ENCODE measurements around the gene SCCPDH. TPM values are rescaled to one million over a fixed set of nuclear protein-coding genes. Genes with fewer than 3 reads are reported as not detected.

Gene SCCPDH
- total RNA-seq, 1 experiment from 2014 or later = 32.2 TPM

- BruUV-seq (replicated peaks) = no TSS peak
- DNase-seq (ENCODE audit: unreplicated experiment) = no peak
- Mint-ChIP-seq H3K4me3 (ENCODE audit: unreplicated experiment) (no peak overlapping the region), H3K4me1 (ENCODE audit: insufficient read depth, unreplicated experiment) (peaks cover 18% of the 10 kb centered on the region), H3K36me3 (ENCODE audit: insufficient read depth, unreplicated experiment) (peaks cover 14% of the 10 kb centered on the region), H3K27ac (ENCODE audit: low read depth, unreplicated experiment) (peak overlapping the region; percentile 36), H3K27me3 (ENCODE audit: insufficient read depth, unreplicated experiment) (no peaks in the 10 kb centered on the region), H3K9me3 (ENCODE audit: unreplicated experiment) (no peaks in the 10 kb centered on the region)
- POLR2A ChIA-PET = interaction anchor here (0.7 kb wide), 1 partner anchor 65 kb away, joined by 3 read pairs; no protein-coding TSS in a partner anchor
- intact Hi-C loops (cut with micrococcal nuclease) = no loop called here
- CTCF ChIA-PET = interaction anchor here (0.5 to 2.5 kb wide), 5 partner anchors 13 to 128 kb away, joined by 3 to 11 read pairs (median 4); no protein-coding TSS in a partner anchor
- TF ChIP-seq, protein P1, sequence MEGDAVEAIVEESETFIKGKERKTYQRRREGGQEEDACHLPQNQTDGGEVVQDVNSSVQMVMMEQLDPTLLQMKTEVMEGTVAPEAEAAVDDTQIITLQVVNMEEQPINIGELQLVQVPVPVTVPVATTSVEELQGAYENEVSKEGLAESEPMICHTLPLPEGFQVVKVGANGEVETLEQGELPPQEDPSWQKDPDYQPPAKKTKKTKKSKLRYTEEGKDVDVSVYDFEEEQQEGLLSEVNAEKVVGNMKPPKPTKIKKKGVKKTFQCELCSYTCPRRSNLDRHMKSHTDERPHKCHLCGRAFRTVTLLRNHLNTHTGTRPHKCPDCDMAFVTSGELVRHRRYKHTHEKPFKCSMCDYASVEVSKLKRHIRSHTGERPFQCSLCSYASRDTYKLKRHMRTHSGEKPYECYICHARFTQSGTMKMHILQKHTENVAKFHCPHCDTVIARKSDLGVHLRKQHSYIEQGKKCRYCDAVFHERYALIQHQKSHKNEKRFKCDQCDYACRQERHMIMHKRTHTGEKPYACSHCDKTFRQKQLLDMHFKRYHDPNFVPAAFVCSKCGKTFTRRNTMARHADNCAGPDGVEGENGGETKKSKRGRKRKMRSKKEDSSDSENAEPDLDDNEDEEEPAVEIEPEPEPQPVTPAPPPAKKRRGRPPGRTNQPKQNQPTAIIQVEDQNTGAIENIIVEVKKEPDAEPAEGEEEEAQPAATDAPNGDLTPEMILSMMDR (IDR thresholded peaks at IDR 0.05; ENCODE audit: unreplicated experiment) = no peak
Measured at GRCh38 chr1:246773213-246773641, 49.0 kb downstream of the SCCPDH start.

DNA sequence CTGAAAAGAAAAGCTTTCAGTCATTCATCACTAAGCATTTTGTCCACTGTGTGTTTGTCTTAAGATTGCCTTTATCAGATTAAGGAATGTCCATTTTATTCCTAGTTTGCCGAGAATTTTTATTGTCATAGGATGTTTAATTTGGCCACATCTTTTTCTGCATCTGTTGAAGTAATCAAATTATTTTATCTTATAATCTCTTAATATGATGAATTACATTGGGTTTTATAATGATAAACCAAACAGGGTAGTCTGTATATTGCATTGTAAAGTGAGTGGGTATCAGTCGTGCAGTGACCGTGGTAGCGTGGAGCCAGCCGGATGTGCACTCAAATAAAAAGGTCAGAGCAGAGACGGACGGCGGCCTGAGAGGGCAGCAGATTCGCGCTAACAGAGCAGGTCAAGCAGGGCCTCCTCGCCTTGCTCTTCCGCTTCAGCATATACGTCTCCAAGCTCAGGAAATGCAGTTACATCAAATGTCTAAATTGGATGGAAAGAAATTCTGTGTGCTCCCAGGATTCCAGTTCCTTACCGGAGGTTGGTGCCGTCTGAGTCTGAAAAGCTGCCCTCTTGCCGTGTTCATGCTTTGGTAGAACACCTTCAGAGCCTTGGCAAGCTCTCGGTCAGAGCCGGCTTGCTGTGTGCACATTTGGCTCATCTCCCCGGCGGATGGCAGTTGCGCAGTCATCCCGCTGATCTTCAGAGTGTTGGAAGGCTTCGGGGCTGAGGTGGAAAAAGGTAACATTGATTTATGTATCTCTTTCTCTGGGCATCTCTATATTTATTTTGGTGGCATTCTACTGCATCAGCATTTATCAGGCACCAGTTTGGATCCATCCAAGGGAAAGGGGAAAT lies 51.5 kb downstream of the SCCPDH start:
- H3K36me3 Mint-ChIP-seq (ENCODE audit: insufficient read depth, unreplicated experiment) = peaks cover 19% of the 10 kb centered on the region
- no peak overlapping the region for H3K27ac Mint-ChIP-seq (ENCODE audit: low read depth, unreplicated experiment)
- POLR2A ChIA-PET = interaction anchor here (1.2 kb wide), 1 partner anchor 156 kb away, joined by 3 read pairs; no protein-coding TSS in a partner anchor
- BruUV-seq (replicated peaks) = no TSS peak
- TF ChIP-seq, protein P1 (IDR thresholded peaks at IDR 0.05; ENCODE audit: unreplicated experiment) = no peak
- H3K9me3 Mint-ChIP-seq (ENCODE audit: unreplicated experiment) = no peaks in the 10 kb centered on the region
- no peaks in the 10 kb centered on the region for H3K27me3 Mint-ChIP-seq (ENCODE audit: insufficient read depth, unreplicated experiment)
- DNase-seq (ENCODE audit: unreplicated experiment) = no peak
- intact Hi-C loops (cut with micrococcal nuclease) = no loop called here
- H3K4me3 Mint-ChIP-seq (ENCODE audit: unreplicated experiment) = no peak overlapping the region
- CTCF ChIA-PET = interaction anchor here (0.6 kb wide), 1 partner anchor 12 kb away, joined by 3 read pairs; no protein-coding TSS in a partner anchor
- H3K4me1 Mint-ChIP-seq (ENCODE audit: insufficient read depth, unreplicated experiment) = peaks cover 5% of the 10 kb centered on the region

- TF ChIP-seq, protein P1 (IDR thresholded peaks at IDR 0.05; ENCODE audit: unreplicated experiment) = no peak
- no TSS peak for BruUV-seq (replicated peaks)
- Mint-ChIP-seq H3K36me3 (ENCODE audit: insufficient read depth, unreplicated experiment) (peaks cover 14% of the 10 kb centered on the region), H3K9me3 (ENCODE audit: unreplicated experiment) (no peaks in the 10 kb centered on the region), H3K27me3 (ENCODE audit: insufficient read depth, unreplicated experiment) (no peaks in the 10 kb centered on the region), H3K4me1 (ENCODE audit: insufficient read depth, unreplicated experiment) (no peaks in the 10 kb centered on the region), H3K27ac (ENCODE audit: low read depth, unreplicated experiment) (no peak overlapping the region), H3K4me3 (ENCODE audit: unreplicated experiment) (no peak overlapping the region)
- intact Hi-C loops (cut with micrococcal nuclease) = no loop called here
- ChIA-PET CTCF (interaction anchor here (0.6 to 0.8 kb wide), 3 partner anchors 14 to 1235 kb away, joined by 3 read pairs; no protein-coding TSS in a partner anchor), POLR2A (no interaction called here)
- no peak for DNase-seq (ENCODE audit: unreplicated experiment)
Measured at GRCh38 chr1:246776923-246777322, 52.7 kb downstream of the SCCPDH start.

- intact Hi-C loops (cut with micrococcal nuclease) = no loop called here
- TF ChIP-seq, protein P1 (IDR thresholded peaks at IDR 0.05; ENCODE audit: unreplicated experiment) = no peak
- Mint-ChIP-seq H3K4me3 (ENCODE audit: unreplicated experiment) (no peak overlapping the region), H3K27ac (ENCODE audit: low read depth, unreplicated experiment) (no peak overlapping the region), H3K36me3 (ENCODE audit: insufficient read depth, unreplicated experiment) (peaks cover 14% of the 10 kb centered on the region), H3K4me1 (ENCODE audit: insufficient read depth, unreplicated experiment) (no peaks in the 10 kb centered on the region), H3K27me3 (ENCODE audit: insufficient read depth, unreplicated experiment) (no peaks in the 10 kb centered on the region), H3K9me3 (ENCODE audit: unreplicated experiment) (no peaks in the 10 kb centered on the region)
- POLR2A ChIA-PET = interaction anchor here (0.5 to 1.4 kb wide), 3 partner anchors 9 to 54 kb away, joined by 3 to 4 read pairs (median 3); partner anchors contain the start of gene SCCPDH
- BruUV-seq (replicated peaks) = no TSS peak
- CTCF ChIA-PET = interaction anchor here (1.2 to 2.6 kb wide), 3 partner anchors 11 to 89 kb away, joined by 3 to 16 read pairs (median 14); no protein-coding TSS in a partner anchor
- DNase-seq (ENCODE audit: unreplicated experiment) = no peak
Measured at GRCh38 chr1:246778663-246779062, 54.5 kb downstream of the SCCPDH start.

Measured in MCF 10A (cell line).